K562 treated with DMSO at 1 percent for 12 hours (cell line): ENCODE results near the gene HSD3B7. TPM values are rescaled to one million over a fixed set of nuclear protein-coding genes. Genes with fewer than 3 reads are reported as not detected.

ENCODE experiments used
- total RNA-seq: library from RNA; unstranded; fragments of 300-600 nt; gene quantifications from 2 replicates; pipeline ENCODE4 v1.2.3, GENCODE V29; 2022; ENCODE audit not compliant: insufficient read depth

Gene HSD3B7
- 35.2 and 36.1 TPM in 2 replicates for total RNA-seq

GRCh38 chr16:30984669-30985400 lies at the start of gene HSD3B7:
Gene HSD3B7 (plus strand): TSS chr16:30985207. CDS start chr16:30985659, 452 bp downstream.

GRCh38 chr16:30948667-30949649 lies 36.0 kb upstream of the HSD3B7 start, which contains the start of gene ORAI3:
Gene ORAI3 (plus strand): TSS chr16:30949068. CDS start chr16:30949290, 222 bp downstream.

DNA sequence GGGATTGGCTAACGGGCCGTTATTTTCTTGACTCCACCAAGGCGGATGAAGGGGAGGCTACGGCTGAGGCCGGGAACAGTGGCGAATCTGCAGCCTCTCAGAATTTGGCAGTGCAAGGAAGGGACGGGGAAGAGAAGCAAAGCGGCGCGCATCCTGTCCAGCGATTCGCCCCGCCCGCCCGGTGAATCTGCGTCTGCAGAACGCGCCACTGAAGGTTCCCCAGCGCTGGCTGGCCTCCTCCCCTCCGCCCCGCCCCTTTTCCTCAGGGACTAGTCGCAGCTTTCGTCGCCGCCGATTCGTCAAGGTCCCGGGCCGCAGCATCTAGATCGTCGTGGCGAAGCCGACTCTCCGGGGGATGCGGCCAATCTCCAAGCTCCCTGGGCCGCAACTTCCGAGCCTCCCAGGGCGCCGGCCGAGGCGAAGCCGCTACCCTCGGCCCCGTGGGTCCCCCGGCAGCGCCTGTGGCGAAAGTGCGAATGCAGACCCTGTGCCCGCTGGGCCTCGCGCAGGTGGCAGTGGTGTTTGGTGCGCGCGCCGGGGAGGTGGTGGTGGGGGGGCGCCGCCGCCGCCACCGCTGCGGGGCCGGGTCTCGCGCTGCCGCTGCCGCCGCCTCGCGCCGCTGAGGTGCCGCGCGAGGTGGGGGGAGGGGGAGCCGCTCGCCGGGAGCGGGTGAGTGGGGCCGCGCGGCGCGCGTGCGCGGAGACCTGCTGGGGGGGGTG lies 27.4 kb upstream of the HSD3B7 start, which contains the start of gene SETD1A:
SETD1A (plus strand) TSS at position 299 of the 719 bp plus-strand sequence. CDS start 978 bp downstream, outside the sequence.

GRCh38 chr16:31010585-31011325 lies 25.7 kb downstream of the HSD3B7 start, which contains the start of gene STX1B:
Gene STX1B (minus strand): TSS chr16:31010638. CDS start chr16:31010396, 242 bp downstream.

GRCh38 chr16:31032736-31033708 lies 48.0 kb downstream of the HSD3B7 start, which contains the start of gene STX4:
Gene STX4 (plus strand): TSS chr16:31033558. CDS start chr16:31033806, 248 bp downstream.

Other genes starting within 250 kb of the HSD3B7 start
- 37.2 and 46.3 TPM in 2 replicates for gene PHKG2, start 236.8 kb upstream of the HSD3B7 start, total RNA-seq
- 7.9 and 8.0 TPM in 2 replicates for gene CFAP119, start 223.1 kb upstream of the HSD3B7 start, total RNA-seq
- gene RNF40, start 222.9 kb upstream of the HSD3B7 start, total RNA-seq, result 48.2 and 91.4 TPM in 2 replicates
- 5.3 and 16.0 TPM in 2 replicates for gene ZNF629, start 198.0 kb upstream of the HSD3B7 start, total RNA-seq
- 34.7 and 37.0 TPM in 2 replicates for gene BCL7C, start 91.1 kb upstream of the HSD3B7 start, total RNA-seq
- 2.3 and 4.4 TPM in 2 replicates for gene CTF1, start 88.6 kb upstream of the HSD3B7 start, total RNA-seq
- gene FBXL19, start 61.6 kb upstream of the HSD3B7 start, total RNA-seq, result 16.7 and 23.8 TPM in 2 replicates
- gene ORAI3, start 36.1 kb upstream of the HSD3B7 start, total RNA-seq, result 60.2 and 70.0 TPM in 2 replicates
- 9.2 and 21.8 TPM in 2 replicates for gene SETD1A, start 27.5 kb upstream of the HSD3B7 start, total RNA-seq
- 0.32 and 0.64 TPM in 2 replicates for gene STX1B, start 25.4 kb downstream of the HSD3B7 start, total RNA-seq
- gene STX4, start 48.4 kb downstream of the HSD3B7 start, total RNA-seq, result 34.6 and 51.0 TPM in 2 replicates
- gene ZNF668, start 89.0 kb downstream of the HSD3B7 start, total RNA-seq, result 11.3 and 15.1 TPM in 2 replicates
- 4.9 and 20.4 TPM in 2 replicates for gene ZNF646, start 89.2 kb downstream of the HSD3B7 start, total RNA-seq
- gene PRSS53, start 103.7 kb downstream of the HSD3B7 start, total RNA-seq, result 0.90 and 4.8 TPM in 2 replicates
- gene VKORC1, start 109.6 kb downstream of the HSD3B7 start, total RNA-seq, result 174 and 195 TPM in 2 replicates
- gene BCKDK, start 123.2 kb downstream of the HSD3B7 start, total RNA-seq, result 33.9 and 40.7 TPM in 2 replicates
- 63.8 and 95.3 TPM in 2 replicates for gene KAT8, start 132.5 kb downstream of the HSD3B7 start, total RNA-seq
- 53.9 and 61.4 TPM in 2 replicates for gene PRSS8, start 150.5 kb downstream of the HSD3B7 start, total RNA-seq
- gene PRSS36, start 164.9 kb downstream of the HSD3B7 start, total RNA-seq, result 1.3 and 3.2 TPM in 2 replicates
- 164 and 238 TPM in 2 replicates for gene FUS, start 194.9 kb downstream of the HSD3B7 start, total RNA-seq
- gene PYCARD, start 217.6 kb downstream of the HSD3B7 start, total RNA-seq, result 66.1 and 82.3 TPM in 2 replicates
- not detected in 2 replicates for gene TRIM72, start 228.9 kb downstream of the HSD3B7 start, total RNA-seq
- gene PYDC1, start 231.9 kb downstream of the HSD3B7 start, total RNA-seq, result not detected in 2 replicates